Caco-2 (cell line): ENCODE measurements around the gene HUS1. TPM values are rescaled to one million over a fixed set of nuclear protein-coding genes. Genes with fewer than 3 reads are reported as not detected.

ENCODE experiments used
- BruUV-seq: library from RNA; stranded (reverse); fragments of 400-500 nt; replicated peaks from 2 replicates; lab custom pipeline; 2021; lab: Mats Ljungman, UMichigan
- CTCF ChIA-PET: fragments of 300-600 bp; sonication (Branson Sonifier 250); formaldehyde crosslinking; loops from one replicate; lab custom pipeline; 2022; ENCODE audit warnings: antibody characterized with exemption; lab: Charles Lee
- POLR2A ChIA-PET: fragments of 300-600 bp; sonication (Branson Sonifier 250); formaldehyde crosslinking; loops from one replicate; lab custom pipeline; 2022; ENCODE audit warnings: antibody characterized with exemption; lab: Charles Lee
- DNase-seq, 2 experiments: peaks; one replicate each; pipeline versions ENCODE4 v3.0.0 to v3.0.0-alpha.2; 2020 to 2022
- H3K27me3 ChIP-seq: replicated peaks from 2 replicates; pipeline ENCODE4 v1.6.0; 2011; ENCODE audit warnings: low read length; ENCODE audit not compliant: control insufficient read depth, insufficient read depth
- H3K36me3 ChIP-seq: 2 replicates; pipeline ENCODE4 v1.5.1; 2011; ENCODE audit warnings: low read length; ENCODE audit not compliant: control insufficient read depth, insufficient read depth
- H3K4me1 ChIP-seq: fragments of 250-450 bp; sonication (Bioruptor Pico); 2 replicates; pipeline ENCODE4 v1.5.1; 2020; ENCODE audit warnings: mild to moderate bottlenecking
- H3K4me3 ChIP-seq: 2 replicates; pipeline ENCODE4 v1.5.1; 2011; ENCODE audit warnings: low read depth, mild to moderate bottlenecking, control low read depth, low read length
- H3K9me3 ChIP-seq: fragments of 250-450 bp; sonication (Bioruptor Pico); 2 replicates; pipeline ENCODE4 v1.5.1; 2020; ENCODE audit warnings: mild to moderate bottlenecking, moderate library complexity
- H3K27ac Mint-ChIP-seq: one replicate; pipeline ENCODE4 v1.8.0; 2022; ENCODE audit warnings: mixed read lengths; ENCODE audit not compliant: unreplicated experiment
- H3K27me3 Mint-ChIP-seq: one replicate; pipeline ENCODE4 v1.8.0; 2022; ENCODE audit warnings: mixed read lengths; ENCODE audit not compliant: insufficient read depth, unreplicated experiment
- H3K36me3 Mint-ChIP-seq: one replicate; pipeline ENCODE4 v1.8.0; 2022; ENCODE audit warnings: mild to moderate bottlenecking, mixed read lengths; ENCODE audit not compliant: insufficient read depth, unreplicated experiment
- H3K4me1 Mint-ChIP-seq: one replicate; pipeline ENCODE4 v1.8.0; 2022; ENCODE audit warnings: low read depth, mixed read lengths; ENCODE audit not compliant: unreplicated experiment
- H3K4me3 Mint-ChIP-seq: one replicate; pipeline ENCODE4 v1.8.0; 2022; ENCODE audit warnings: mild to moderate bottlenecking, moderate library complexity, mixed read lengths; ENCODE audit not compliant: unreplicated experiment
- H3K9me3 Mint-ChIP-seq: one replicate; pipeline ENCODE4 v1.8.0; 2022; ENCODE audit warnings: mixed read lengths; ENCODE audit not compliant: unreplicated experiment
- CTCF ChIP-seq, 2 experiments: fragments of 200-600 bp in 1 of 2; IDR thresholded peaks; 1 replicate in 1 of 2; 2 replicates in 1 of 2; pipeline versions ENCODE4 v1.5.1 to v1.8.0; 2011 to 2022; ENCODE audit warnings: antibody characterized with exemption in 1 of 2, control low read depth in 1 of 2, inconsistent platforms in 1 of 2, low read depth in 1 of 2, low read length in 1 of 2, mild to moderate bottlenecking in 1 of 2, moderate library complexity in 1 of 2; ENCODE audit not compliant: insufficient read depth in 1 of 2, severe bottlenecking in 1 of 2, unreplicated experiment in 1 of 2
- intact Hi-C: fragments of 100-400 bp; cut with micrococcal nuclease; formaldehyde crosslinking; loops from one replicate; pipeline ENCODE4 v1.10.0; 2022; ENCODE audit not compliant: unreplicated experiment
- total RNA-seq: library from RNA; stranded (reverse); gene quantifications from 2 replicates; pipeline ENCODE4 v1.2.3, GENCODE V29; 2022

Gene HUS1
- total RNA-seq, 1 experiment from 2014 or later: 32.3 TPM

DNA sequence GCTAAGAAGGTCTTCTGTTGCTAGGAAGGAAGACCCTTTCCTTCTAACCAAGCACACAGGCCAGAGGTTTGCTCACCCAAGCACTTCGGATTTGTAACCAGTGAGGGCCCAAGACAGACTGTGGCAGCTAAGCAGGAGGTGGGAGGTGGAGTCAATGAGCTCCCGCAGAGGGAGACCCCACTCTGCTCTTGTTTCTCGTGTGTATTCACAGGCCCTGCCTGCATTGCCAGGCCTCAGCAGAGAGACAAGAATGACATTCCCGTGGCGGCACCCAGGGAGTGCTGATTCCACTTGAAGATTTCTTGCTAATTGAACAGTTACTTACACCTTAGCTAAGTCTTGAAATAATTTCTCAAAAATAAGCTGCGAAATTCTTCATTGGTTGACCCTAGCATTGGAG lies 44.6 kb downstream of the HUS1 start:
- Mint-ChIP-seq H3K4me3 (no peak overlapping the region), H3K9me3 (no peaks in the 10 kb centered on the region)
- BruUV-seq: no TSS peak

DNA sequence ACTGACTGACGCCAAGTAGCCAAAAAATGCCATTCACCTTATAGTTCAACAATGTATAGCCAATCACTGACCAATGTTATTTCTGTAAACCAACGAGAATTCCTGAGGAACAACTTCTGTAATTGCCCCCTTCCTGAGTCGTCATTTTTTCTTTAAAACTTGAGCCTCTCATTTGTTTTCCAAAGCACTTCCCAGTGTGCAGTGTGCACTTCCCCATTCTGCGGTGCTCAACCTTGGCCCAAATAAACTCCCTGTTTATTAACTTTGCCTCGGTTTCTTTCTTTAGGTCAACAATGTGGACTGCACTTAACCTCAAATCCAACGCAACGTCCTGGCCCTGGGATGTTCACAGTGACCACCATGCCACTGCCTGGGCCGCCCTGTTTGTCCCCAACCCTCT lies 46.2 kb downstream of the HUS1 start:
- no TSS peak for BruUV-seq
- Mint-ChIP-seq H3K36me3 (no peaks in the 10 kb centered on the region), H3K9me3 (no peaks in the 10 kb centered on the region), H3K27me3 (no peaks in the 10 kb centered on the region), H3K27ac (no peak overlapping the region), H3K4me3 (no peak overlapping the region), H3K4me1 (no peaks in the 10 kb centered on the region)
- no peaks in the 10 kb centered on the region for H3K4me1 ChIP-seq
- DNase-seq: no peak
- ChIA-PET CTCF (no interaction called here), POLR2A (no interaction called here)
- H3K9me3 ChIP-seq: no peaks in the 10 kb centered on the region
- H3K36me3 ChIP-seq: no peaks in the 10 kb centered on the region
- H3K27me3 ChIP-seq: no peaks in the 10 kb centered on the region
- TF ChIP-seq CTCF (IDR thresholded peaks at IDR 0.05; ENCODE audit: insufficient read depth in 1 of 2, low read depth in 1 of 2, low read length in 1 of 2, severe bottlenecking in 1 of 2, unreplicated experiment in 1 of 2): no peak
- no peak overlapping the region for H3K4me3 ChIP-seq
- intact Hi-C loops: no loop called here

More for the DNA sequence above, 44.6 kb downstream of the HUS1 start:
- Mint-ChIP-seq H3K27ac (no peak overlapping the region), H3K27me3 (no peaks in the 10 kb centered on the region), H3K4me1 (no peaks in the 10 kb centered on the region), H3K36me3 (no peaks in the 10 kb centered on the region)
- intact Hi-C loops: no loop called here
- no peaks in the 10 kb centered on the region for H3K9me3 ChIP-seq
- no peak for DNase-seq
- no peak for TF ChIP-seq CTCF (IDR thresholded peaks at IDR 0.05; ENCODE audit: insufficient read depth in 1 of 2, low read depth in 1 of 2, low read length in 1 of 2, severe bottlenecking in 1 of 2, unreplicated experiment in 1 of 2)
- ChIA-PET POLR2A (no interaction called here), CTCF (no interaction called here)
- H3K36me3 ChIP-seq: no peaks in the 10 kb centered on the region
- H3K27me3 ChIP-seq: no peaks in the 10 kb centered on the region
- no peaks in the 10 kb centered on the region for H3K4me1 ChIP-seq
- no peak overlapping the region for H3K4me3 ChIP-seq

DNA sequence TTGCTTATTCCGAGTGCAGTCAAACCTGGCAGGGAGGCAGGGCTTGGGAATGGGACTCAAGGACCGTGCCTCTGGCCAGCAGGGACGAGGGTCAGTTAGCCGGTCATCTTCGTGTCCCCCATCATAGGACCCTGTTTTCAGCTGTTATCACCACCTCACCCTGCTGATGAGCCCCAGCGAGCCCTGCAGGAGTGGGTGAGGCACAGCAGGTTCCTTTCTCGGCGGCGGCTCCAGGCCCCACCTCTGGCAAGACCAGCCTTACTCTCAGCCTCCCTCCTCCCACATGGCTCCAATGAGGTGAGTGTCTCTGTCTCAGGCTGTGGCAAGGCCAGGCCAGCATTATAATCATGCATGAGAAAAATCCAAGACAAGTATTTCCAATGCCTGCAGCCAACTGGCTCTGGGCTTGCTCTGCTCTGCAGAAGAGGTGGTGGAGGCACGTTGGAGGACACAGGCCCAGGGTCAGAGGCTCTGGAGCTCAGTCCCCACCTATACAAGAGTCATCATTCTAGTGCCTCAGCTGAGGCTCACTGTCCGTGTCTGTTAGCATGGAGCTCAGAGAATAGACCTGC lies 46.9 kb downstream of the HUS1 start:
- no peaks in the 10 kb centered on the region for H3K27me3 Mint-ChIP-seq
- no peaks in the 10 kb centered on the region for H3K36me3 Mint-ChIP-seq
- DNase-seq: no peak
- BruUV-seq: no TSS peak
- no peaks in the 10 kb centered on the region for H3K4me1 Mint-ChIP-seq
- no peak overlapping the region for H3K4me3 Mint-ChIP-seq
- H3K9me3 Mint-ChIP-seq: no peaks in the 10 kb centered on the region
- POLR2A ChIA-PET: no interaction called here
- Histone ChIP-seq H3K4me3 (no peak overlapping the region), H3K36me3 (no peaks in the 10 kb centered on the region), H3K27me3 (no peaks in the 10 kb centered on the region), H3K9me3 (no peaks in the 10 kb centered on the region), H3K4me1 (no peaks in the 10 kb centered on the region)
- no peak for TF ChIP-seq CTCF (IDR thresholded peaks at IDR 0.05; ENCODE audit: insufficient read depth in 1 of 2, low read depth in 1 of 2, low read length in 1 of 2, severe bottlenecking in 1 of 2, unreplicated experiment in 1 of 2)
- intact Hi-C loops: no loop called here
- CTCF ChIA-PET: no interaction called here
- no peak overlapping the region for H3K27ac Mint-ChIP-seq
